Nephron progenitor cell (in vitro differentiated cells): ENCODE results near the gene CIAO3.
A peak's percentile ranks its signal among the peaks of the same experiment; 100 is the strongest.

Source experiments
- DNase-seq: peaks from one replicate; pipeline ENCODE4 v3.0.0; 2021
- H3K27ac Mint-ChIP-seq: 2 replicates; pipeline ENCODE4 v1.8.0; 2021; ENCODE audit warnings: mild to moderate bottlenecking, moderate library complexity, mixed read lengths
- H3K27me3 Mint-ChIP-seq: 2 replicates; pipeline ENCODE4 v1.8.0; 2021; ENCODE audit warnings: mild to moderate bottlenecking, low read depth, mixed read lengths; ENCODE audit not compliant: poor library complexity
- H3K36me3 Mint-ChIP-seq: 2 replicates; pipeline ENCODE4 v1.8.0; 2021; ENCODE audit warnings: low read depth, mixed read lengths
- H3K4me1 Mint-ChIP-seq: 2 replicates; pipeline ENCODE4 v1.8.0; 2021; ENCODE audit warnings: mixed read lengths
- H3K4me3 Mint-ChIP-seq: 2 replicates; pipeline ENCODE4 v1.8.0; 2021; ENCODE audit warnings: mild to moderate bottlenecking, moderate library complexity, mixed read lengths
- H3K9me3 Mint-ChIP-seq: 2 replicates; pipeline ENCODE4 v1.8.0; 2021; ENCODE audit warnings: mild to moderate bottlenecking, moderate library complexity, mixed read lengths
- TF ChIP-seq, protein P1 (sequence below): fragments of 200-600 bp; sonication (generic); IDR thresholded peaks from 2 replicates; pipeline ENCODE4 v1.5.0; 2021; ENCODE audit warnings: antibody characterized with exemption

Gene CIAO3

DNA sequence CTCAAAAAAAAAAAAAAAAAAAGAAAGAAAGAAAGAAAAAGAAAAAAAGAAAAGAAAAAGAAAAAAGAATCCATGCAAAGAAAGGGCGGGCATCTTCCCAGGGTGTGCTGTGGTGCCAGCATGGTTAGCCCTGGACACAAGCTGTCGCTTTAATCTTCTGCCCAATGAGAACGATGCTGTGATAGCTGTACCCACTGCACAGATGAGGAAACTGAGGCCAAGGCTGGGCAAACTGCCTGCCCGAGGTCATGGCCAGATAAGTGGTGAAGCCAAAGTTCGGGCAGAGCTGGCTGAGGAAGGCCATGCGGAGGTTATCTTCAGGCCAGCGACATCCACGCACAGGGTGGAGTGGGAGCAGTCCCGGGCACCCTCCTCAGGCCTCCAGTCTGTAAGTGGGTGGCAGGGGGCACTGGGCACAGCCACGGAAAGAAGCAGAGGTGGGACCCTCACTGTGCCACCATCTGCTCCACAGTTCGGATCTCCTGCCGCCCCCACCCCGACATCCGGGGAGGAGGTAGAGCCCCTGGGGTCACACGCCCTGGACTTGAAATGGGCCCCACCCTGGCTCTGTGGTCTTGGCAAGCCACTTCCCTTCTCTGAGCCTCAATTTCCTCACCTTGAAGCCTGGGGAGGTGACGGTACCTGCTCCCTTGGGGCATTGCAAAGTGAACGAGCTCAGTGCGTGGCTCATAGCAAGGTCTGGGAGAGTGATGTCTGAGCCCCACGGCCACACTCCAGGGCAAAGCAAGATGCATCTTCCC is 41.7 kb downstream of the CIAO3 start:
- H3K27me3 Mint-ChIP-seq = peaks cover 98% of the 10 kb centered on the region
- H3K9me3 Mint-ChIP-seq = no peaks in the 10 kb centered on the region
- no peaks in the 10 kb centered on the region for H3K4me1 Mint-ChIP-seq
- H3K36me3 Mint-ChIP-seq = no peaks in the 10 kb centered on the region
- H3K4me3 Mint-ChIP-seq = no peak overlapping the region
- TF ChIP-seq, protein P1, sequence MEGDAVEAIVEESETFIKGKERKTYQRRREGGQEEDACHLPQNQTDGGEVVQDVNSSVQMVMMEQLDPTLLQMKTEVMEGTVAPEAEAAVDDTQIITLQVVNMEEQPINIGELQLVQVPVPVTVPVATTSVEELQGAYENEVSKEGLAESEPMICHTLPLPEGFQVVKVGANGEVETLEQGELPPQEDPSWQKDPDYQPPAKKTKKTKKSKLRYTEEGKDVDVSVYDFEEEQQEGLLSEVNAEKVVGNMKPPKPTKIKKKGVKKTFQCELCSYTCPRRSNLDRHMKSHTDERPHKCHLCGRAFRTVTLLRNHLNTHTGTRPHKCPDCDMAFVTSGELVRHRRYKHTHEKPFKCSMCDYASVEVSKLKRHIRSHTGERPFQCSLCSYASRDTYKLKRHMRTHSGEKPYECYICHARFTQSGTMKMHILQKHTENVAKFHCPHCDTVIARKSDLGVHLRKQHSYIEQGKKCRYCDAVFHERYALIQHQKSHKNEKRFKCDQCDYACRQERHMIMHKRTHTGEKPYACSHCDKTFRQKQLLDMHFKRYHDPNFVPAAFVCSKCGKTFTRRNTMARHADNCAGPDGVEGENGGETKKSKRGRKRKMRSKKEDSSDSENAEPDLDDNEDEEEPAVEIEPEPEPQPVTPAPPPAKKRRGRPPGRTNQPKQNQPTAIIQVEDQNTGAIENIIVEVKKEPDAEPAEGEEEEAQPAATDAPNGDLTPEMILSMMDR = no peak
- H3K27ac Mint-ChIP-seq = no peak overlapping the region
- no peak for DNase-seq

DNA sequence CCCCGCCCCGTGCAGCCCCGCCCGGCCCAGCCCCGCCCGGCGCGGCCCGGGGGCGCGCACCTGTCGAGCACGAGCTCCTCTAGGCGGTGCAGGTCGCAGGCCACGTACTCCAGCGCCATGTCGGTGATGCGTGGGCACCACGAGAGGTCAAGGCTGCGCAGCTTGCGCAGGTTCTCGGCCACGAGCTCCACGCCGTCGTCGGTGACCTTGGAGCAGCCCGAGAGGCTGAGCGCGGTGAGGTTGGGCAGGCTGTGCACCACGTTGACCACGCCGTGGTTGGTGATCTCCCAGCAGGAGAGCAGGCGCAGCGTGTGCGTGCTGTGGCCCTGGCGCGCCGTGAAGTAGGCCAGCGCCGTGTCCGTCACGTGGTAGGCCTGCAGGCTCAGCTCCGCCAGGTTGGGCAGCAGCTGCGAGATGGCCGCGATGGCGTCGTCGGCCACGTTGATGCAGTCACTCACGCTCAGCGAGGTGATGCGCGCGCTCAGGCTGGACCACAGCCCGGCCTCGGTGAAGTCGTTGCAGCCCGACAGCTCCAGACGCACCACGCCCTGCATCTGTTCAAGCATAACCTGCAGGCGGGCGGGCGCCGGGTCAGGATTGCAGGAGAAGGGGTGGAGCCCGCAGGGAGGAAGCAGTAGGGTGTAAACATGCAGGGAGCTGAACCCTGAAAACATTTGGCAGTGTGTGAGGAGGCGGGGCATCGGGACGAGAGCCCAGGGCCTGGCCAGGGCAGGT is 45.3 kb downstream of the CIAO3 start:
- Mint-ChIP-seq H3K4me3 (peak overlapping the region; percentile 40), H3K9me3 (peaks cover 3% of the 10 kb centered on the region), H3K36me3 (no peaks in the 10 kb centered on the region), H3K27me3 (peaks cover 98% of the 10 kb centered on the region), H3K4me1 (peaks cover 7% of the 10 kb centered on the region), H3K27ac (no peak overlapping the region)
- peak; percentile 57 for DNase-seq
- TF ChIP-seq, protein P1 = no peak

DNA sequence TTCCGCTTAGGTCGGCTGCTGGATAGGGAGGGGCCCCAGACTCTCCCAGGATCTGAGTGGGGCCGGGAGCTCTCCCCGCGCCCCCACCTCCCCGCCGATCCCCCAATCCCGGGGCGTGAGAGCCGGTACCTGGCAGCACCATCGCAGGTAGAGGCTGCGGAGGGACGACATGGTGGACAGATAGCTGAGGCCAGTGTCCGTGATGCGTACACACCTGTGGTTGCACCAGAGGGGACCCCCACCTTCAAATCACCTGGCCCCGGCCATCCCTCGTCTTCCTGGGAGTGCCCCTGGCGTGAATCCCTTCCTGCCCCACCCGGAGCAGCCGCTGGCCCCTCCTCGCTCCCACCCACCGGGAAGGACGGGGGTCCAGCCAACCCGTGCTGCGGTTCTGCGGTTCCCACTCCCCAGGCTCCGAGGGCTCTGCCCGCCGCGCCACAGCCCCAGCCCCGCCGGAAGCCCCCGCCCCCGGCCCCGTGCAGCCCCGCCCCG is 45.9 kb downstream of the CIAO3 start:
- Mint-ChIP-seq H3K27me3 (peaks cover 92% of the 10 kb centered on the region), H3K4me1 (peaks cover 12% of the 10 kb centered on the region), H3K9me3 (peaks cover 3% of the 10 kb centered on the region), H3K36me3 (no peaks in the 10 kb centered on the region), H3K27ac (no peak overlapping the region), H3K4me3 (no peak overlapping the region)
- TF ChIP-seq, protein P1 = no peak
- no peak for DNase-seq

DNA sequence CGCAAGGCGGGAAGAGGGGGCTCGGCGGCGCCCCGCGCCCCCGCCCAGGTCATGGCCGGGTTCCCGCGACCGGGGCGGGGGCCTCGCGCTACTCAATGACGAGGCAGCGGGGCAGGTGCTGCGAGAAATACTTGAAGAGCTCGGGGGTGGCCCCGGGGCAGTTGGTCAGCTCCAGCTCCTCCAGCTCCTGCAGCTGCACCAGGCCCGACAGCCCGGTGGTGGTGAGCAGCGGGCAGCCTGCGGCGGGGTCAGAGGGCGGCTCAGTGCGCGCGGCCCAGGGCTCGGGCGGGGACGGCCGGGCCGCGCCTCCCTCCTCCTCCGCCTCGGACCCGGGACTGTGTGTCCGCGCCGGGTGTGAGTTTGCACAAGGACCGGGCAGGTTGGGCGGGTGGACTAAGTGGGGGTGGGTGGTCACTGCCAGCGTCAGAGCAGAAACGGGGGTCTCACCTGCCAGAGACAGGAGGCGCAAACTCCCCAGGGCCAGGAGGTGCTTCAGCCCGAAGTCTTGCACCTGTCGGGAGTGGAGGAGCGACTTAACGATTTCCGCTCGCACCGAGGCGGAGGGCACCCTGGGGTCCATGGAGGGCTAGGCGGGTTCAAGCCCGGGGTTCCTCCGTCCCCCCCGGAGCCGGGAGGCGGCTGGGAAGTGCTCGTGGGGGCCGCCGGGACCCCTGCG is 46.5 kb downstream of the CIAO3 start:
- TF ChIP-seq, protein P1 = no peak
- Mint-ChIP-seq H3K36me3 (no peaks in the 10 kb centered on the region), H3K9me3 (peaks cover 3% of the 10 kb centered on the region), H3K27me3 (peaks cover 86% of the 10 kb centered on the region), H3K4me3 (no peak overlapping the region), H3K27ac (no peak overlapping the region), H3K4me1 (peaks cover 17% of the 10 kb centered on the region)
- DNase-seq = peak; percentile 49

DNA sequence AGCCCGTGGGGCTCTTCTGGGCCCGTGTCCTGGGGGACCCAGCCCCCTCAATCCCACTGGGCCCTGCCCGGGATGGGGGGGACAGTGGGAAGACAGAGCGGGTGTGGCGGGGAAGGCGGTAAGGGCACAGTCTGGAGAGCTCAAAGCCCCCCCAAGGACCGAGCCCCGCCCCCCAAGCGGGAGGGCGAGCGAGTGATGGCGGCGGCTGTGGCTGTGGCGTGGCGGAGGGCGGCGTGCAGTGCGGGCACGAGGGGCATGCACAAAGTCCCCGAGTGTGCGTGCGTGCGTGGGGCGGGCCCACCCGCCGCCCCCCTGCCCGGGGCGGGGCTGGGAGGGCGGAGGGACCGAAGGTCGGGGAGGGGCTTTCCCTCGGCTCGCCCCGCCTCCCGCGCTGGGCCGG is 47.0 kb downstream of the CIAO3 start:
- Mint-ChIP-seq H3K27me3 (peaks cover 80% of the 10 kb centered on the region), H3K4me3 (no peak overlapping the region), H3K4me1 (peaks cover 22% of the 10 kb centered on the region), H3K27ac (no peak overlapping the region), H3K36me3 (no peaks in the 10 kb centered on the region), H3K9me3 (peaks cover 3% of the 10 kb centered on the region)
- TF ChIP-seq, protein P1 = no peak
- no peak for DNase-seq
